ENCODE measurements around the gene SPOCK1.

The SPOCK1 gene

DNA sequence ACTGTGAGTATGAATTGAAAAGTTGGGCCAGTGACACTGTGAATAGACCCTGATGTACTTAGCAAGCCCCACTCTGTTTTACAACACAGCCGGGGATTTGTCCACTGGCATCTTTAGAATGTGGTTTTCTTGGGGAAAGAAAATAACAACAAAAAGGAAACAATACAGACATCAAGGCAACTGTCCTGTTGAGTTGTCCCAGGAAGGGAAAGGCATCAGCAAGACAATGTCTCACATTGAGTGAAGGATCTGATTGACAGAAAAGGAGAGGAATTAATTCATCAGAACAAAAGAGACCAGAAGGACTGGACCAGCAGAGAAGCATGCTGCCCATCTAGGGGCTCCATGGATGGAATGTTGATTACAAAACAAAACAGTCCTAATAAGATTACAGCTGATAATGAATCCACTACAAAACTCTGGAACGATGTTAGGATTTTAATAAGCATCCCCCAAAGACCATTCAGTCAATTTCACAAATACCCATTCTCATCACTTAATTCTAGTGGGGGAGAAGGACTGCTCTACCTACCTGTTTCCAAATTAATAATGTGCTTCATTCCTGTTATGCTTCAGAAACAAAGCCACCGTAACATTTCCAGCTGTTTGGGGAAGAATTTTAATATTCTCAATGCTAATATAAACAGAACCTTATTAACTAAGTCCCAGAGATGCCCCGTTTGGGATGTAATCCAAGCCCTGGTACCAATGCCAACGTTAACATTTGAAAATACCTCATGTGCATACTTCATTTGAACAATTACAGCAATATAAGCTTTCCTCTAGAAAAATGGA is 298.0 kb downstream of the SPOCK1 start:
- TF ChIP-seq JUND (IDR thresholded peaks at IDR 0.05; ENCODE audit: low read depth) = no peak
- DNase-seq (ENCODE audit: low read depth in 1 of 2, low spot score in 1 of 2) = no peak
- in situ Hi-C loops (cut with HindIII; ENCODE audit: low pct_unique_long_range_greater_than_20kb, low sequenced_read_pairs) = no loop called here

DNA sequence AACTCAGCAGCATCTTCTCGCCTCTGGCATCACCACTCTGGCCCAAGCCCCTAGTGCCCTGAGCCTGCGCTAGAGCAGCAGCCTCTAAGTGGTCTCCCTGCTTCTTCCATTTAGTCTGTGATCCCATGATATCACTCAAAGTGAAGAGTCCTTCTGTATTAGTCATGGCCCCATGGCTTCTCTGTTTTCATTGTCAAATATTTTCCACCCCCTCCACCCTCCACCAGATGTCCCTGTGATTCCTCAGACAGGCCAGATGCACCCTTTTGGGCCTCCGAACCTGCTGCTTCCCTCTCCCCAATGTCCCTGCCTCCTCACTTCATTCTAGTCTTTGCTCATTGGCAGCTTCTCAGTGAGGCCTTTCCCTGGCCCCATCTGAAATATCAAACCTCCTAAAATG is 299.2 kb downstream of the SPOCK1 start:
- DNase-seq (ENCODE audit: low read depth in 1 of 2, low spot score in 1 of 2) = no peak
- in situ Hi-C loops (cut with HindIII; ENCODE audit: low pct_unique_long_range_greater_than_20kb, low sequenced_read_pairs) = no loop called here
- TF ChIP-seq JUND (IDR thresholded peaks at IDR 0.05; ENCODE audit: low read depth) = no peak

DNA sequence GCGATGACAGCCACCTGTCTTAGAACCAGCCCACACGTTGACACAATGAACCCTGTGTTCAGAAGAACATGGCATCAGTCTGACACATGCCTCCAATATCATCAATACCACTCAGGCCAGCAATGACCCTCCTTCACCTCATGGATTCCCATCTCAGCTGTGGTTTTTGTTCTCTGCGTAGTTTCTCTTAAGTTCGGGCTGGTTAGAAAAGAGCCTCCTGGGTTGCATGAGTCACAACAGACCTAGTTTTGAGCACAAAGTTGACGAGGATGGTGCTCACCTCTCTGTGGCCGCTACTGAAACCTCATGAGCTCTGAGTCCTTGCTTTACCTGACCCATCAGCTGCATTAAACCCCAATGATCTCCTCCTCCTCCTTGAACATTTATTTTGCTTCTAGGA is 299.9 kb downstream of the SPOCK1 start:
- no peak for TF ChIP-seq JUND (IDR thresholded peaks at IDR 0.05; ENCODE audit: low read depth)
- in situ Hi-C loops (cut with HindIII; ENCODE audit: low pct_unique_long_range_greater_than_20kb, low sequenced_read_pairs) = no loop called here
- no peak for DNase-seq (ENCODE audit: low read depth in 1 of 2, low spot score in 1 of 2)

DNA sequence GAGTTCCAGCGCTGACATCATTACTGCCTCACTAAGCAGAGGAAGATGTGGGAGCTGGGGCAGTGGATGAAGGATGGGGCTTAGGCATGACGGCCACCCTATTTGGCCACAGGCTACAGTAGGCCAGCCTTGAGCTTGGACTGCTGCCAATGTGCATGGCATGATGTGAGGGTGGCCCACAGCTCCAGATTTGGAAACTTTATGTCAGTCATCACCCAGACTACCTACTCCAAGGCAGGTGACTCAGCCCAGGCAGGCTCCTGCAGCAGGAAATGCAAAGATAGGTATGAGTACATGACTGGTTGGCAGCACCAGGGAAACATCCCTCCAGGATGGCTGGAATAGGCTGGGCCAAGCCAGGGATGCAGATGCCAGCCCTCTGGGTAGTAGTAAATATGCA is 303.6 kb downstream of the SPOCK1 start:
- TF ChIP-seq JUND (IDR thresholded peaks at IDR 0.05; ENCODE audit: low read depth) = no peak
- in situ Hi-C loops (cut with HindIII; ENCODE audit: low pct_unique_long_range_greater_than_20kb, low sequenced_read_pairs) = no loop called here
- DNase-seq (ENCODE audit: low read depth in 1 of 2, low spot score in 1 of 2) = no peak

DNA sequence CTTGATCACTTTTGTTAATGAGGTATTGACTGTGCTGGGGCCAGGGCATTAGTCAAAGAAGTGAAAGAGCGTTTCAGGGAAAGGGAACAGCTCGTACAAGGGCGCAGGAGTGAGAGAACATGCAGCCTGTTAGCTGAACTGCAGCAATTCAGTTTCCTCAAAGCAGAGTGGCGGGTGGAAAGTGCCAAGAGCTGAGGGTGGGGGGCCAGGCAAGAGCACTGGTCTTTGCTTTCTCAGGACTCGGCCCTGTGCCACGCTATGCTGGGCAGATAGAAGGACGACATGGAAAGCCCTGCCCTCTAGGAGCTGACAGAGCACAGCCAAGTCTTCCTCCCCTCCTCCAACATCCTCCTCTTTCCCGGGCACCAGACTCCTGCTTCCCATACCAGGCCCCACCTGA is 304.8 kb downstream of the SPOCK1 start:
- no peak for DNase-seq (ENCODE audit: low read depth in 1 of 2, low spot score in 1 of 2)
- in situ Hi-C loops (cut with HindIII; ENCODE audit: low pct_unique_long_range_greater_than_20kb, low sequenced_read_pairs) = no loop called here
- no peak for TF ChIP-seq JUND (IDR thresholded peaks at IDR 0.05; ENCODE audit: low read depth)

DNA sequence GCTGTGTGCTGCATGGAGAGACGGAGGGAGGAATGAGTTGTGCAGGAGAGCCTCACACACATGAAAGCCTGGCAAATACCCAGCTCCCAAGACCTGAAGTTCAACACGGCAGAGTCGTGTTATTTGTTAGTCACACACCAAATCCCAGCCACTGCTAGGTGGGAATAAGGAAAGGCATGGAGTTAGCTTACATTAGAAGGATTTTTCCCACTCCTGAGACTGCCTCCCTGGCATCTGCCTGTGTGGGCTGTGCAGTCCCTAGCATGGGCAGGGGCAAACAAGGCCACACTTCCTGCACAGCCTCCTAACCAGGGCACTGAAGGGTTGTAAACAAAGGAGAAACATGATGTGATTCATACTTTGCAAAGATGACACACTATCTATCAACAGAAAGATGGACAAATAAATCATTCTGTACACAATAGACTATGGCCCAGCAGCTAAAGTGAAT is 306.8 kb downstream of the SPOCK1 start:
- in situ Hi-C loops (cut with HindIII; ENCODE audit: low pct_unique_long_range_greater_than_20kb, low sequenced_read_pairs) = no loop called here
- no peak for DNase-seq (ENCODE audit: low read depth in 1 of 2, low spot score in 1 of 2)
- no peak for TF ChIP-seq JUND (IDR thresholded peaks at IDR 0.05; ENCODE audit: low read depth)

DNA sequence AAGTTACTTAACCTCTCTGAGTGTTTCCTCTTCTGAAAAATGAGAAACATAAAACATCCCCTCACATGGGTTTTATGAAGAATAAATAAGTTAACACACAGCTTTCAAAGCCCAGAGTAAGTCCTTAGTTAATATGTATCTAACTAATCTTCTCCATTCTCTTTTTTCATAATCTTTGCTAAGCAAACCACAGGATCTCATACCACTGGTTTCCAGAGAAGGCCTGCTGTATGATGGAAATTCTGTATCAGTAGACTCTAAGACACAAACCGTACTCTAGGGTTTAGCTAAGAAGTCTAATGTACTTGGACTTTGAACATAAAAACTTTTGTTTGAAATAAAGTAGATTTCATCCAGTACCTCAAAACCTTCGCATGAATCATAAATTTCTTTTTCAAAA is 307.9 kb downstream of the SPOCK1 start:
- no peak for TF ChIP-seq JUND (IDR thresholded peaks at IDR 0.05; ENCODE audit: low read depth)
- in situ Hi-C loops (cut with HindIII; ENCODE audit: low pct_unique_long_range_greater_than_20kb, low sequenced_read_pairs) = no loop called here
- DNase-seq (ENCODE audit: low read depth in 1 of 2, low spot score in 1 of 2) = no peak

DNA sequence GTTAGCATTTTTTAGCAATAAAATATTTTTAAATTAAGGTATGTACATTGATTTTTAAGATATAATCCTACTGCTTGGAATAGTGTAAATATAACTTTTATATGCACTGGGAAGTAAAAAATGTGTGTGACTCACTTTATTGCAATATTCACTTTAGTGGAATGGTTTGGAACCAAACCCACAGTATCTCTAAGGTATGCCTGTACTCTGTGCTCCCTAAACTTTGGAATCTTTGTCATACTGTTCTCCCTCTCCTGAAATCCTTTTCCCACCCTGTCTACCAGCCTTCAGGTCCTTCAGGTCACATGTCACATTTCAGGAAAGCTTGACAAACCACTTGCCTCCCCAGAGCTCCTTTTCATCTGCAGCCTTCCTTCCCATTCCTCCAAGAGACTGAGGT is 308.7 kb downstream of the SPOCK1 start:
- TF ChIP-seq JUND (IDR thresholded peaks at IDR 0.05; ENCODE audit: low read depth) = no peak
- in situ Hi-C loops (cut with HindIII; ENCODE audit: low pct_unique_long_range_greater_than_20kb, low sequenced_read_pairs) = no loop called here
- no peak for DNase-seq (ENCODE audit: low read depth in 1 of 2, low spot score in 1 of 2)

DNA sequence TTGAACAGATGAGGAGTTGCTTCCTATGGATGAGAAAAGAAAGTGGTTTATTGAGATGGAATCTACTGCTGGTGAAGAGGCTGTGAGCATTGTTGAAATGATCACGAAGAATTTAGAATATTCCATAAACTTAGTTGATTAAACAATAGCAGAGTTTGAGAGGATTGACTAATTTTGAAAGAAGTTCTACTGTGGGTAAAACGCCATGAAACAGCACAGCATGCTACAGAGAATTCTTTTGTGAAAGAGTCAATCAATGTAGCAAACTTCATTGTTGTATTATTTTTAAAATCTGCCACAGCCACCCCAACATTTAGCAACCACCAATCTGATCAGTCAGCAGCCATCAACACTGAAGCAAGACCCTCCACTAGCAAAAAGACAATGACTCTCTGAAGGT is 309.1 kb downstream of the SPOCK1 start:
- in situ Hi-C loops (cut with HindIII; ENCODE audit: low pct_unique_long_range_greater_than_20kb, low sequenced_read_pairs) = no loop called here
- DNase-seq (ENCODE audit: low read depth in 1 of 2, low spot score in 1 of 2) = no peak
- TF ChIP-seq JUND (IDR thresholded peaks at IDR 0.05; ENCODE audit: low read depth) = no peak

DNA sequence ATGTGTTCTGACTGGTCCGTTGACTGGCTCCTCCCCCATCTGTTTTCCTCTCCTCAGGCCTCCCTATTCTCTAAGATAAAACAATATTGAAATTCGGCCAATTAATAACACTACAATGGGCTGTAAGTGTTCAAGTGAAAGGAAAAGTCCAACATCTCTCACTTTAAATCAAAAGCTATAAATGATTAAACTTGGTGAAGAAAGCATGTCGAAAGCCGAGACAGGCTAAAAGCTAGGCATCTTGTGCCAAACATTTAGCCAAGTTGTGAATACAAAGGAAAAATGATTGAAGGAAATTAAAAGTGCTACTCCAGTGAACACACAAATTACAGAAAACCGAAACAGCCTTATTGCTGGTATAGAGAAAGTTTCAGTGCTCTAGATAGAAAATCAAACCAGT is 310.6 kb downstream of the SPOCK1 start:
- no peak for DNase-seq (ENCODE audit: low read depth in 1 of 2, low spot score in 1 of 2)
- in situ Hi-C loops (cut with HindIII; ENCODE audit: low pct_unique_long_range_greater_than_20kb, low sequenced_read_pairs) = no loop called here
- TF ChIP-seq JUND (IDR thresholded peaks at IDR 0.05; ENCODE audit: low read depth) = no peak

DNA sequence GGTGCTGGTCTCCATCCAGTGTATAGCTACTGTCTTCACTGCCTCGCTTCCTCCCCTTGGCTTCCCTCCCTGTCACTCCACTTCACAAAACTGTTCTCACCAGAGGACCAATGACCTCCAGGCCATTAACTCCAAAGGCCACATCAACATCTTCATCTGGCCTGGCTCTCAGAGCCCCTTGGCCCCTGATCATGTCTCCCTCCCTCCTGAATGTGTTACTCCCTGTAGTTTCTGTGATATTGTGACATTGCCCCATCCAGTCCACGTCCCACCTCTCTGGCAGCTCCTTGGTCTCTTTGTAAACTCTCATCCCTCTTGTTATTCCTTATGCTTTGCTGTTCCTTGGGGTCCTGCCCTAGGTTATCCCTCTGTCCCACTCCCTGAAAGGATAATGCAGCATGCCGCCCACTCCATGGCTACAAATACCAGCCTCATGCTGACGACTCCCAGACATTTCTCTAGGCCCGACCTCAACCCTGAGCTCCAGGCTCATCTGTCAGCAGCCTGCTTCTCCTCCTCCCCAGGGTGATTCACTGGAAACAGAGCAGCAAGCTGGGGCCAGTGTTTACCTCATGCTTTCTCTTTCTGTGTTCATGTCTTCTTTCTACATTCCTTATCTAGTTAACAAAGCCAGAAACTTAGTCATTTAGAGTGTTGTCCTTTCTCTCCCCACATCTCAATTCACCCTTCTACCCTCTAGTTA is 312.2 kb downstream of the SPOCK1 start:
- no peak for TF ChIP-seq JUND (IDR thresholded peaks at IDR 0.05; ENCODE audit: low read depth)
- no peak for DNase-seq (ENCODE audit: low read depth in 1 of 2, low spot score in 1 of 2)
- in situ Hi-C loops (cut with HindIII; ENCODE audit: low pct_unique_long_range_greater_than_20kb, low sequenced_read_pairs) = no loop called here

DNA sequence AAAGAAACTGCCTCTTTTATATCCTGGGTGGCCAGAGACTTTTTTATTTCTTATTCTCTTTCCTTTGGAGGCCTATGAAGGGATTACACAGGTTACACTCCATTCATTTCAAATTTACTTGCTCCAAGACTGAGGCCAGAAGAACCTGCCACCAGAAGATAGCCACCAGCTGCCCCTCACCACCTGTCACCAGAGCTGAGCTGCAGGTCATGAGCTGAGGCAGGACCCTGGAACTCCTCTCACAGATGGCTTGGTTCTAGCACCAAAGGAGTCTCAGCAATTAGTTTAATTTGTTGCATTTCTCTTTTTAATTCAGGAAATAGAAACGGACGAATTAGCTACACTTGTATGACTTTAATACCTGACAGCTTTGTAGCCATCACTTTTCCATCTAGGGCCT is 313.9 kb downstream of the SPOCK1 start:
- TF ChIP-seq JUND (IDR thresholded peaks at IDR 0.05; ENCODE audit: low read depth) = no peak
- in situ Hi-C loops (cut with HindIII; ENCODE audit: low pct_unique_long_range_greater_than_20kb, low sequenced_read_pairs) = no loop called here

DNA sequence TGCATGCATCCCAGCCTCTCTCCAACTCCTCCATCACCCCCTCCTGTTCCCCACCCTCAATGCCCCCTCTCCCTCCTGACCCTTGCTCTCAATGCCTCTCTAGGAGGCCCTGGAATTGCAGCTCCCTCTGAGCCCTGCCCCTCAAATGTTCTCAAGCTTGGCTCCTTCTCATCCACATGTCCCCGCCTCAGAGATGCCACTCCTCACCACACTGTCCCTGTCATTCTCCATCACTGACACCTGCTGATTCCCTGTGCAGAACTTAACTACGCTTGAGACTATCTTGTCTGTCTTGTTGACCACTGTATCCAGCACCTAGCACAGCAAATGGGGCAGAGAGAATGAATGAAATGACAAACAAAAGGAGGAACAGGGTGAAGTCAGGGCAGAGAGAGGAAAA is 314.4 kb downstream of the SPOCK1 start:
- no peak for TF ChIP-seq JUND (IDR thresholded peaks at IDR 0.05; ENCODE audit: low read depth)
- in situ Hi-C loops (cut with HindIII; ENCODE audit: low pct_unique_long_range_greater_than_20kb, low sequenced_read_pairs) = no loop called here
- DNase-seq (ENCODE audit: low read depth in 1 of 2, low spot score in 1 of 2) = no peak

More for the DNA sequence above, 313.9 kb downstream of the SPOCK1 start:
- DNase-seq (ENCODE audit: low read depth in 1 of 2, low spot score in 1 of 2) = no peak

Measured in T47D (cell line).